HCT116 (cell line): ENCODE measurements around the gene CCP110. TPM values are rescaled to one million over a fixed set of nuclear protein-coding genes. Genes with fewer than 3 reads are reported as not detected.

Experiments used
- ATAC-seq: fragments of 200-7000 bp; cut with Tn5 transposase; 2 replicates; pipeline ENCODE4 v1.9.1; 2020; ENCODE audit warnings: mild to moderate bottlenecking, moderate library complexity
- BruUV-seq: library from RNA; stranded (reverse); fragments of 400-500 nt; replicated peaks from 2 replicates; lab custom pipeline; 2021; lab: Mats Ljungman, UMichigan
- CTCF ChIA-PET: fragments of 300-600 bp; sonication (Branson Sonifier 250); formaldehyde crosslinking; loops from one replicate; lab custom pipeline; 2021; ENCODE audit warnings: antibody characterized with exemption; lab: Charles Lee
- POLR2A ChIA-PET: fragments of 300-600, 350-600 bp; sonication (Branson Sonifier 250); formaldehyde crosslinking; loops from one replicate; lab custom pipeline; 2021; ENCODE audit warnings: antibody characterized with exemption; lab: Charles Lee
- RAD21 ChIA-PET, 2 experiments: fragments of 300-600 bp; sonication (Branson Sonifier 250); formaldehyde crosslinking; loops; one replicate each; lab custom pipeline; 2023; ENCODE audit warnings: low total read pairs in 2 of 2; ENCODE audit not compliant: uncharacterized antibody in 2 of 2, unreplicated experiment in 2 of 2, low non-redundant PET in 1 of 2; lab: Charles Lee
- DNase-seq: peaks from one replicate; pipeline ENCODE4 v3.0.0-alpha.2; 2010; ENCODE audit warnings: low read depth, low spot score
- H2AFZ ChIP-seq: fragments of 200-600 bp; shearing (Covaris generic), sonication (generic); 2 replicates; pipeline ENCODE4 v1.6.1; 2017; ENCODE audit warnings: low read depth, mixed run types, mixed read lengths, antibody characterized with exemption, low read length; ENCODE audit not compliant: poor library complexity, severe bottlenecking
- H3K27ac ChIP-seq: 2 replicates; pipeline ENCODE4 v1.5.1; 2012; ENCODE audit warnings: low read depth, low read length
- H3K27me3 ChIP-seq: fragments of 200-600 bp; sonication (generic); 2 replicates; pipeline ENCODE4 v1.6.1; 2016; ENCODE audit warnings: mixed run types, low read length, mixed read lengths; ENCODE audit not compliant: insufficient read depth
- H3K36me3 ChIP-seq, 2 experiments: fragments of 200-500 bp in 1 of 2; fragments of 200-600 bp in 1 of 2; sonication (Bioruptor generic) in 1 of 2; sonication (generic) in 1 of 2; 2 replicates each; pipeline versions ENCODE4 v1.5.1 to v1.6.1; 2014 to 2016; ENCODE audit warnings: low read length in 2 of 2, inconsistent platforms in 1 of 2, mixed read lengths in 1 of 2, mixed run types in 1 of 2; ENCODE audit not compliant: insufficient read depth in 2 of 2, control insufficient read depth in 1 of 2
- H3K4me1 ChIP-seq, 2 experiments: fragments of 200-600 bp in 1 of 2; sonication (generic) in 1 of 2; 2 replicates each; pipeline versions ENCODE4 v1.5.1 to v1.6.1; 2012 to 2017; ENCODE audit warnings: low read length in 2 of 2, inconsistent platforms in 1 of 2, mild to moderate bottlenecking in 1 of 2, mixed read lengths in 1 of 2, mixed run types in 1 of 2, moderate library complexity in 1 of 2; ENCODE audit not compliant: insufficient read depth in 2 of 2, control insufficient read depth in 1 of 2
- H3K4me2 ChIP-seq: fragments of 200-600 bp; sonication (generic); 2 replicates; pipeline ENCODE4 v1.6.1; 2017; ENCODE audit warnings: mixed run types, low read length, mixed read lengths
- H3K4me3 ChIP-seq, 2 experiments: fragments of 200-600 bp in 1 of 2; sonication (generic) in 1 of 2; replicated peaks in 1 of 2; 2 replicates each; pipeline ENCODE4 v1.5.1; 2011 to 2016; ENCODE audit warnings: low read length in 2 of 2, control low read depth in 1 of 2, low read depth in 1 of 2, mild to moderate bottlenecking in 1 of 2, mixed read lengths in 1 of 2, mixed run types in 1 of 2
- H3K79me2 ChIP-seq: fragments of 200-600 bp; sonication (generic); 2 replicates; pipeline ENCODE4 v1.6.1; 2017; ENCODE audit warnings: mild to moderate bottlenecking, mixed run types, low read length, moderate library complexity, mixed read lengths; ENCODE audit not compliant: insufficient read depth
- H3K9ac ChIP-seq: fragments of 200-600 bp; sonication (generic); 2 replicates; pipeline ENCODE4 v1.6.1; 2016; ENCODE audit warnings: low read length, mixed read lengths
- H3K9me2 ChIP-seq: fragments of 200-600 bp; sonication (generic), shearing (Covaris generic); 2 replicates; pipeline ENCODE4 v1.6.1; 2017; ENCODE audit warnings: mixed run types, mild to moderate bottlenecking, moderate library complexity; ENCODE audit not compliant: insufficient read depth
- H3K9me3 ChIP-seq, 2 experiments: fragments of 200-500 bp in 1 of 2; fragments of 200-600 bp in 1 of 2; sonication (Bioruptor generic) in 1 of 2; sonication (generic) in 1 of 2; 2 replicates each; pipeline ENCODE4 v1.6.1; 2014 to 2017; ENCODE audit warnings: low read length in 2 of 2, mixed read lengths in 2 of 2, inconsistent platforms in 1 of 2, low read depth in 1 of 2, mild to moderate bottlenecking in 1 of 2, mixed run types in 1 of 2, moderate library complexity in 1 of 2; ENCODE audit not compliant: control insufficient read depth in 1 of 2, insufficient read depth in 1 of 2
- H4K20me1 ChIP-seq: fragments of 200-600 bp; sonication (generic), shearing (Covaris generic); 2 replicates; pipeline ENCODE4 v1.6.1; 2017; ENCODE audit warnings: mixed run types, mild to moderate bottlenecking, moderate library complexity; ENCODE audit not compliant: insufficient read depth
- ATF3 ChIP-seq: IDR thresholded peaks from 2 replicates; pipeline ENCODE4 v1.6.1; 2012
- CBX3 ChIP-seq: IDR thresholded peaks from 2 replicates; pipeline ENCODE4 v1.6.1; 2012; ENCODE audit warnings: low read depth
- CEBPB ChIP-seq: IDR thresholded peaks from 2 replicates; pipeline ENCODE4 v1.6.1; 2012; ENCODE audit warnings: low read depth
- ELF1 ChIP-seq: IDR thresholded peaks from 2 replicates; pipeline ENCODE4 v1.6.1; 2012; ENCODE audit warnings: low read depth, borderline replicate concordance
- EZH2 ChIP-seq: fragments of 200-600 bp; sonication (generic); IDR thresholded peaks from 2 replicates; pipeline ENCODE4 v1.6.1; 2017; ENCODE audit warnings: antibody characterized with exemption, mixed run types
- FOSL1 ChIP-seq: IDR thresholded peaks from 2 replicates; pipeline ENCODE4 v1.6.1; 2012; ENCODE audit warnings: low read depth
- JUND ChIP-seq: IDR thresholded peaks from 2 replicates; pipeline ENCODE4 v1.6.1; 2012
- MAX ChIP-seq: IDR thresholded peaks from 2 replicates; pipeline ENCODE4 v1.6.1; 2012
- POLR2A ChIP-seq: IDR thresholded peaks from 2 replicates; pipeline ENCODE4 v1.7.0; 2011; ENCODE audit warnings: borderline replicate concordance; ENCODE audit not compliant: insufficient read depth, insufficient read length; ENCODE audit errors: extremely low read depth
- POLR2AphosphoS5 ChIP-seq: IDR thresholded peaks from 2 replicates; pipeline ENCODE4 v1.6.1; 2011; ENCODE audit warnings: mild to moderate bottlenecking, low read depth, low read length, moderate library complexity
- RAD21 ChIP-seq: IDR thresholded peaks from 2 replicates; pipeline ENCODE4 v1.6.1; 2012; ENCODE audit warnings: low read depth, mild to moderate bottlenecking
- SIN3A ChIP-seq: IDR thresholded peaks from 2 replicates; pipeline ENCODE4 v1.6.1; 2012; ENCODE audit warnings: low read depth
- SP1 ChIP-seq: IDR thresholded peaks from 2 replicates; pipeline ENCODE4 v1.6.1; 2012; ENCODE audit warnings: low read depth
- SRF ChIP-seq: IDR thresholded peaks from 2 replicates; pipeline ENCODE4 v1.6.1; 2012; ENCODE audit warnings: low read depth
- TCF7L2 ChIP-seq: IDR thresholded peaks from 2 replicates; pipeline ENCODE4 v1.7.0; 2011; ENCODE audit warnings: borderline replicate concordance, inconsistent platforms; ENCODE audit not compliant: insufficient read depth, insufficient read length; ENCODE audit errors: extremely low read depth
- ZBTB33 ChIP-seq: IDR thresholded peaks from 2 replicates; pipeline ENCODE4 v1.6.1; 2011; ENCODE audit warnings: mild to moderate bottlenecking, low read length, moderate library complexity; ENCODE audit not compliant: insufficient replicate concordance; ENCODE audit errors: extremely low read depth
- ZFX ChIP-seq: fragments of 450-650 bp; IDR thresholded peaks from 2 replicates; pipeline ENCODE4 v1.6.1; 2017
- ZNF274 ChIP-seq: fragments of 200-500 bp; sonication (Bioruptor generic); IDR thresholded peaks from 2 replicates; pipeline ENCODE4 v1.6.1; 2014; ENCODE audit warnings: mild to moderate bottlenecking, low read depth, low read length, inconsistent platforms
- intact Hi-C: fragments of 100-400 bp; cut with micrococcal nuclease; formaldehyde crosslinking; loops from 2 replicates; pipeline ENCODE4 v1.10.0; 2022
- total RNA-seq: library from RNA; stranded (reverse); gene quantifications from one replicate; pipeline ENCODE4 v1.2.1, GENCODE V29; 2021; ENCODE audit not compliant: unreplicated experiment

The CCP110 gene
- total RNA-seq, 1 experiment from 2014 or later = 21.4 TPM

GRCh38 chr16:19513377-19514053, 10.2 kb upstream of the CCP110 start (continued):
- TF ChIP-seq ZBTB33 (no peak), FOSL1 (no peak), SIN3A (no peak), CEBPB (no peak), MAX (no peak), EZH2 (no peak), SP1 (no peak)

GRCh38 chr16:19515757-19516156, 8.0 kb upstream of the CCP110 start:
- ATAC-seq (no peak), DNase-seq (no peak)
- Histone ChIP-seq H3K4me2 (no peak overlapping the region), H3K27me3 (no peaks in the 10 kb centered on the region), H3K27ac (no peak overlapping the region), H3K9me2 (no peaks in the 10 kb centered on the region), H3K9ac (no peak overlapping the region), H3K4me3 (no peak overlapping the region), H3K4me1 (peaks cover 9 to 17% of the 10 kb centered on the region in 2 experiments), H4K20me1 (no peaks in the 10 kb centered on the region), H3K79me2 (peaks cover 23% of the 10 kb centered on the region), H3K36me3 (peaks cover 22 to 24% of the 10 kb centered on the region in 2 experiments; a peak in 3 of 4 replicates), H2AFZ (no peak overlapping the region), H3K9me3 (no peaks in the 10 kb centered on the region)
- no TSS peak for BruUV-seq
- ChIA-PET CTCF (no interaction called here), POLR2A (no interaction called here), RAD21 (no interaction called here)
- intact Hi-C loops = no loop called here
- TF ChIP-seq TCF7L2 (no peak), SRF (no peak), RAD21 (no peak), ATF3 (no peak), ZFX (no peak), ZBTB33 (no peak), JUND (no peak), ZNF274 (no peak), POLR2AphosphoS5 (no peak), ELF1 (no peak), FOSL1 (no peak), SIN3A (no peak), EZH2 (no peak), SP1 (no peak), CBX3 (no peak), POLR2A (no peak), MAX (no peak)
